Testis (tissue), 3 donors: Measurements from ENCODE around the gene GPR27. TPM values are rescaled to one million over a fixed set of nuclear protein-coding genes. Genes with fewer than 3 reads are reported as not detected.

Source experiments
- DNase-seq: peaks from one replicate; pipeline ENCODE4 v3.0.0-alpha.2; 2019
- H3K27ac ChIP-seq, 2 donors: fragments of 200-600 bp; sonication (generic); one replicate each; pipeline ENCODE4 v1.5.1; 2019
- H3K27me3 ChIP-seq: fragments of 200-600 bp; sonication (generic); one replicate; pipeline ENCODE4 v1.5.1; 2019
- H3K36me3 ChIP-seq: fragments of 200-600 bp; sonication (generic); one replicate; pipeline ENCODE4 v1.5.1; 2017; ENCODE audit warnings: low read depth; ENCODE audit errors: missing control alignments
- H3K4me1 ChIP-seq: fragments of 200-600 bp; sonication (generic); one replicate; pipeline ENCODE4 v1.5.1; 2019
- H3K4me3 ChIP-seq, 2 donors: fragments of 200-600 bp; sonication (generic); one replicate each; pipeline ENCODE4 v1.5.1; 2017 to 2019
- H3K9me3 ChIP-seq: fragments of 200-600 bp; sonication (generic); one replicate; pipeline ENCODE4 v1.5.1; 2017
- CTCF ChIP-seq, 3 experiments: fragments of 450-650 bp in 2 of 3; fragments of 200-600 bp in 1 of 3; sonication (generic) in 1 of 3; IDR thresholded peaks; one replicate each; pipeline ENCODE4 v1.5.1; 2016 to 2019; ENCODE audit warnings: antibody characterized with exemption in 3 of 3, mild to moderate bottlenecking in 2 of 3, moderate library complexity in 1 of 3
- POLR2A ChIP-seq: fragments of 450-650 bp; IDR thresholded peaks from one replicate; pipeline ENCODE4 v1.6.1; 2017; ENCODE audit warnings: antibody characterized with exemption, mild to moderate bottlenecking, moderate library complexity
- WGBS, 2 donors: methylation state at CpG; one replicate each; pipeline ENCODE4 v1.1.5; 2018; 5-methylcytosine and 5-hydroxymethylcytosine counted together
- intact Hi-C: fragments of 100-400 bp; cut with DNase I; formaldehyde crosslinking; loops from one replicate; pipeline ENCODE4 v1.15.1; 2023; ENCODE audit warnings: low total_unique reads
- polyA plus RNA-seq: library from polyadenylated mRNA; stranded (reverse); fragments of 350-450 nt; fragmentation: Illumina TruSeq; extraction: RNeasy Lipid Tissue Mini Kit (QIAGEN cat#74804); gene quantifications from one replicate; pipeline ENCODE4 v1.2.3, GENCODE V29; 2014; ENCODE audit warnings: low read depth, low replicate concordance; ENCODE audit not compliant: insufficient read depth
- total RNA-seq, 2 donors: library from RNA; depleted of rRNA; stranded (reverse); fragments of >200 nt; gene quantifications; one replicate each; pipeline ENCODE4 v1.2.3, GENCODE V29; 2016

The GPR27 gene
- total and polyA plus RNA-seq, 3 donors from 2014 or later = 11.3 to 30.4 (median 28.1) TPM

DNA sequence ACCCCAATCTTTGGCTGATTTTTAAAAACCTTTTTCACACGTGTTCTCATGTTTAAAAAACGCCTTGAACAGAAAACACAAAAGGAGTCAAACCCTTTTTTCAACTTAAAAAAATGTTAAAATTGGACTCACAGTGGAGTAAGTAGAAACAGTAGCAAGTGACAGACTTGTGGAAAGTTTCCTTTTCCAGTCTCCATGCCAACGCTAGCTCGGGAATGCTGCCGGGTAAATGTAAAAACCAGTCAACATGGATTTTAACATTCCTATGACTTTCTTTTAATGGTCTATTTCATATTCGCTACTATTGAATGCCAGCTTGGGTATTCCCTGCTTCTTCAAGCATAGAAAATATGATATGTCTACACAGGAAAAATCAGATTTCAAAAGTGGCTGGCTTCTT, 32.9 kb downstream of the GPR27 start:
- Histone ChIP-seq H3K27ac (no peak overlapping the region), H3K4me1 (peaks cover 7% of the 10 kb centered on the region), H3K4me3 (no peak overlapping the region), H3K36me3 (no peaks in the 10 kb centered on the region), H3K9me3 (no peaks in the 10 kb centered on the region), H3K27me3 (no peaks in the 10 kb centered on the region)
- intact Hi-C loops = no loop called here
- no peak for DNase-seq
- TF ChIP-seq CTCF (IDR thresholded peaks at IDR 0.05) = no peak
- TF ChIP-seq POLR2A = no peak
- WGBS, 2 donors = 37 to 57% methylated on average over 6 of the region's 6 CpGs

- H3K27me3 ChIP-seq = no peaks in the 10 kb centered on the region
- intact Hi-C loops = no loop called here
- TF ChIP-seq CTCF (IDR thresholded peaks at IDR 0.05) = no peak
- TF ChIP-seq POLR2A = no peak
- H3K4me1 ChIP-seq = peaks cover 7% of the 10 kb centered on the region
- no peaks in the 10 kb centered on the region for H3K9me3 ChIP-seq
- no peak overlapping the region for H3K27ac ChIP-seq
- H3K4me3 ChIP-seq = no peak overlapping the region
- H3K36me3 ChIP-seq = no peaks in the 10 kb centered on the region
- WGBS, 2 donors = 88 to 90% methylated on average over 7 of the region's 7 CpGs
- no peak for DNase-seq
These were observed 34.3 kb downstream of the GPR27 start for GRCh38 chr3:71787851-71788405.

GRCh38 chr3:71789922-71790321, 36.3 kb downstream of the GPR27 start:
- DNase-seq = no peak
- no peaks in the 10 kb centered on the region for H3K9me3 ChIP-seq
- H3K4me3 ChIP-seq = no peak overlapping the region
- no peaks in the 10 kb centered on the region for H3K27me3 ChIP-seq
- H3K27ac ChIP-seq = no peak overlapping the region
- intact Hi-C loops = no loop called here
- 95 to 96% methylated on average over 1 of the region's 1 CpG for WGBS, 2 donors
- no peaks in the 10 kb centered on the region for H3K4me1 ChIP-seq
- no peaks in the 10 kb centered on the region for H3K36me3 ChIP-seq
- no peak for TF ChIP-seq POLR2A
- TF ChIP-seq CTCF (IDR thresholded peaks at IDR 0.05) = no peak

DNA sequence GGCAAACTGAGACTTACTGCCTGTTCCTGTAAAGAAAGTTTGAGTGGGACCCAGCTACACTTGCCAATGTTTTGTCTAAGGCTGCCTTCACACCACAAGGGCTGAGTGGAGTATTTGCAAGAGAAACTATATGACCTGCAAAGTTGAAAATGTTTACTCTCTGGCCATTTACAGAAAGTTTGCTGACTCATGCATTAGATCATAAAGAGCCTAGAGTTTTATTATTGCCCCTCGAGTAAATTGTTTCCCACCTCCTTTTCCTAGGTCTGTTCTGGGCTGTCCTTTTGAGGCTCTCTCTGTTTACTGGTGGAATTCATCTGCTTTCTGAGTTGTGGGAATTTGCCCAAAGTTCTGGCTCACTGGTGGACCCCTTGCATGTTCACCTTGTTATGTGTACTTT, 38.0 kb downstream of the GPR27 start:
- no peak overlapping the region for H3K27ac ChIP-seq
- no peak overlapping the region for H3K4me3 ChIP-seq
- H3K27me3 ChIP-seq = no peaks in the 10 kb centered on the region
- intact Hi-C loops = no loop called here
- H3K9me3 ChIP-seq = no peaks in the 10 kb centered on the region
- no peak for DNase-seq
- no peak for TF ChIP-seq POLR2A
- H3K36me3 ChIP-seq = no peaks in the 10 kb centered on the region
- H3K4me1 ChIP-seq = no peaks in the 10 kb centered on the region
- 74 to 97% methylated on average over 1 of the region's 1 CpG for WGBS, 2 donors

GRCh38 chr3:71796290-71796689, 42.6 kb downstream of the GPR27 start:
- H3K9me3 ChIP-seq = no peaks in the 10 kb centered on the region
- no peak for DNase-seq
- no peak overlapping the region for H3K27ac ChIP-seq
- 81 to 89% methylated on average over 3 of the region's 3 CpGs for WGBS, 2 donors
- no peaks in the 10 kb centered on the region for H3K27me3 ChIP-seq
- H3K36me3 ChIP-seq = no peaks in the 10 kb centered on the region
- no peak overlapping the region for H3K4me3 ChIP-seq
- no peaks in the 10 kb centered on the region for H3K4me1 ChIP-seq
- no peak for TF ChIP-seq POLR2A
- intact Hi-C loops = no loop called here

DNA sequence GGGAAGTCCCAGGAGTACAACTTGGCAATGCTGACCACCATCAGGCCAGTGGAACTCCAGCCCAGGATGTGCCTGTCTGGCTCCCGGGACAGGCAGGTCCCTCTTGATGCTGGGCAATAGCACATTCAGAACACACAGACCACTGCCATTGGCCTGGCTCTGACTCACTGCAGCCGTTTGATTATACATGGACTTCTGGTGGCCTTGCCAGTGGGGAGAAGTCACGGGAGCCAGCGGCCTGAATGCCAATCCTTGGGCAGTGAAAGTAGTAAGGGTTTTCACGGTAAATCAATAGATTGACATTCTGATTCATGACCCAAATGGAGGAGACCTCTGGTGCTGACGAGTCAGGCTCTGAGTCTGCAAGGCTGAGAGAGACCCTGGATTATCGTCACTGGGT, 43.8 kb downstream of the GPR27 start:
- no peak overlapping the region for H3K4me3 ChIP-seq

More for the DNA sequence above, 43.8 kb downstream of the GPR27 start:
- Histone ChIP-seq H3K36me3 (no peaks in the 10 kb centered on the region), H3K27me3 (no peaks in the 10 kb centered on the region), H3K9me3 (no peaks in the 10 kb centered on the region), H3K27ac (no peak overlapping the region), H3K4me1 (no peaks in the 10 kb centered on the region)
- TF ChIP-seq CTCF (IDR thresholded peaks at IDR 0.05) = no peak
- WGBS, 2 donors = 87 to 89% methylated on average over 6 to 7 of the region's 7 CpGs
- intact Hi-C loops = no loop called here
- DNase-seq = no peak
